HEK293 (cell line): ENCODE measurements around the gene ZNF423.

Experiments
- CTCF ChIA-PET: fragments of 350-600 bp; formaldehyde crosslinking; extraction: SDS; loops from one replicate; lab custom pipeline; 2021; ENCODE audit warnings: antibody characterized with exemption; lab: Yijun Ruan, JAX
- POLR2A ChIA-PET: fragments of 300-600 bp; formaldehyde crosslinking; extraction: SDS; loops from one replicate; lab custom pipeline; 2020; ENCODE audit warnings: antibody characterized with exemption, inconsistent platforms; lab: Yijun Ruan, JAX
- H3K27ac ChIP-seq: fragments of 200-500 bp; sonication (Bioruptor generic); 2 replicates; pipeline ENCODE4 v1.5.1; 2014; ENCODE audit warnings: low read depth, low read length, control low read depth, inconsistent platforms; ENCODE audit errors: extremely low read depth
- H3K36me3 ChIP-seq, 2 experiments: fragments of 200-500 bp in 1 of 2; sonication (Bioruptor generic) in 1 of 2; 1 replicate in 1 of 2; 2 replicates in 1 of 2; pipeline ENCODE4 v1.5.1; 2014 to 2017; ENCODE audit warnings: inconsistent platforms in 2 of 2, low read length in 2 of 2; ENCODE audit not compliant: control insufficient read depth in 2 of 2, insufficient read depth in 1 of 2
- H3K4me1 ChIP-seq: fragments of 200-500 bp; sonication (Bioruptor generic); 2 replicates; pipeline ENCODE4 v1.5.1; 2014; ENCODE audit warnings: mild to moderate bottlenecking, low read length, inconsistent platforms; ENCODE audit not compliant: control insufficient read depth, insufficient read depth
- H3K4me3 ChIP-seq: 2 replicates; pipeline ENCODE4 v1.5.1; 2011; ENCODE audit warnings: low read depth, mild to moderate bottlenecking, control low read depth, low read length, moderate library complexity
- H3K9me3 ChIP-seq: fragments of 200-500 bp; sonication (Bioruptor generic); 2 replicates; pipeline ENCODE4 v1.5.1; 2014; ENCODE audit warnings: low read depth, low read length, inconsistent platforms; ENCODE audit not compliant: control insufficient read depth, insufficient read depth
- BCL11A ChIP-seq: fragments of 450-650 bp; formaldehyde crosslinking; IDR thresholded peaks from 2 replicates; pipeline ENCODE4 v1.5.1; 2016; ENCODE audit warnings: low read depth, missing biosample characterization, missing genetic modification characterization
- FEZF1 ChIP-seq: fragments of 450-650 bp; formaldehyde crosslinking; IDR thresholded peaks from 2 replicates; pipeline ENCODE4 v1.5.1; 2016; ENCODE audit warnings: missing biosample characterization, missing genetic modification characterization
- GLIS1 ChIP-seq: fragments of 450-650 bp; formaldehyde crosslinking; IDR thresholded peaks from 2 replicates; pipeline ENCODE4 v1.5.1; 2016; ENCODE audit warnings: missing biosample characterization, missing genetic modification characterization
- HOXA7 ChIP-seq: sonication (generic); formaldehyde crosslinking; IDR thresholded peaks from 2 replicates; pipeline ENCODE4 v1.8.1; 2022; ENCODE audit warnings: missing genetic modification reagents, borderline replicate concordance
- HOXC10 ChIP-seq: sonication (generic); formaldehyde crosslinking; IDR thresholded peaks from 2 replicates; pipeline ENCODE4 v1.8.1; 2023; ENCODE audit warnings: mild to moderate bottlenecking, missing genetic modification reagents
- YY1 ChIP-seq: fragments of 450-650 bp; formaldehyde crosslinking; IDR thresholded peaks from 2 replicates; pipeline ENCODE4 v1.5.1; 2018; ENCODE audit warnings: missing biosample characterization, missing genetic modification characterization
- YY2 ChIP-seq: fragments of 450-650 bp; formaldehyde crosslinking; IDR thresholded peaks from 2 replicates; pipeline ENCODE4 v1.5.1; 2016; ENCODE audit warnings: missing biosample characterization, missing genetic modification characterization
- ZEB2 ChIP-seq: fragments of 450-650 bp; formaldehyde crosslinking; IDR thresholded peaks from 2 replicates; pipeline ENCODE4 v1.5.1; 2016; ENCODE audit warnings: missing biosample characterization, missing genetic modification characterization
- ZFP41 ChIP-seq: fragments of 450-650 bp; formaldehyde crosslinking; IDR thresholded peaks from 2 replicates; pipeline ENCODE4 v1.5.1; 2016; ENCODE audit warnings: missing biosample characterization, missing genetic modification characterization, borderline replicate concordance
- ZNF48 ChIP-seq: fragments of 450-650 bp; formaldehyde crosslinking; IDR thresholded peaks from 2 replicates; pipeline ENCODE4 v1.5.1; 2016; ENCODE audit warnings: missing biosample characterization, missing genetic modification characterization
- ZNF510 ChIP-seq: fragments of 450-650 bp; formaldehyde crosslinking; IDR thresholded peaks from 2 replicates; pipeline ENCODE4 v1.5.1; 2018; ENCODE audit warnings: mild to moderate bottlenecking, missing genetic modification characterization, missing biosample characterization; ENCODE audit not compliant: insufficient replicate concordance
- ZNF585B ChIP-seq: fragments of 450-650 bp; formaldehyde crosslinking; IDR thresholded peaks from 2 replicates; pipeline ENCODE4 v1.5.1; 2016; ENCODE audit warnings: missing biosample characterization, missing genetic modification characterization
- ZNF660 ChIP-seq: fragments of 450-650 bp; IDR thresholded peaks from 2 replicates; pipeline ENCODE4 v1.5.1; 2018; ENCODE audit warnings: missing biosample characterization, mild to moderate bottlenecking, missing genetic modification characterization
- TF ChIP-seq, protein P1 (sequence below): fragments of 450-650 bp; formaldehyde crosslinking; IDR thresholded peaks from 2 replicates; pipeline ENCODE4 v1.5.1; 2017; ENCODE audit warnings: missing biosample characterization, missing genetic modification characterization
- TF ChIP-seq, protein P2 (sequence below): fragments of 450-650 bp; formaldehyde crosslinking; IDR thresholded peaks from 2 replicates; pipeline ENCODE4 v1.5.1; 2016; ENCODE audit warnings: missing biosample characterization, missing genetic modification characterization, borderline replicate concordance
- TF ChIP-seq, protein P3 (sequence below): fragments of 450-650 bp; formaldehyde crosslinking; IDR thresholded peaks from 2 replicates; pipeline ENCODE4 v1.5.1; 2016; ENCODE audit warnings: missing biosample characterization, missing genetic modification characterization, borderline replicate concordance

Gene ZNF423

DNA sequence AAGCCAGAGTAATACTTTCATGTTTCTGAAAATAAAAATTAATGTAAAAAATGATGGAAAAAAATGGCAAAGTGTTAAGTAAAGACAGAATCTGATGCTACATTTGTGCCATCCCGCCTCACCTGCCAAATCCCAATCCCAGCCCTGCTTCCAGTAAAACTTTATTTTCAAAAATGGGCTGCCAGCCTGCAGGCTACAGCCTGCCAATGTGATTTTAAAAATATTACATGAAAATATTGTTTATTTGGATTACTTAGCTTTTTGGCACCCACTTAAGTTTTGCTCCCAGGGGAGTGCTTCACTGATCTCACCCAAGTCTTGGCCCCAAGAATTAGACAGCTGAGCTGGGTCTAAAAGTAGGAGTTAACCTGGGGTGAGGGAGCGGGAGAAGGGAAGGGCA, 369.5 kb downstream of the ZNF423 start:
- CTCF ChIA-PET, result interaction anchor here (0.6 kb wide), 2 partner anchors 170 to 448 kb away, joined by 3 read pairs; no protein-coding TSS in a partner anchor
- POLR2A ChIA-PET, result no interaction called here
- no peaks in the 10 kb centered on the region for H3K9me3 ChIP-seq
- H3K27ac ChIP-seq, result no peak overlapping the region
- H3K4me3 ChIP-seq, result no peak overlapping the region
- H3K4me1 ChIP-seq, result no peaks in the 10 kb centered on the region
- TF ChIP-seq ZNF585B (tag by site-specific recombination), result no peak
- TF ChIP-seq ZNF510, result no peak
- TF ChIP-seq ZNF660, result no peak
- TF ChIP-seq ZEB2, result no peak
- TF ChIP-seq YY2, result no peak
- no peak for TF ChIP-seq ZNF48 (tag by site-specific recombination)
- TF ChIP-seq, protein P1, sequence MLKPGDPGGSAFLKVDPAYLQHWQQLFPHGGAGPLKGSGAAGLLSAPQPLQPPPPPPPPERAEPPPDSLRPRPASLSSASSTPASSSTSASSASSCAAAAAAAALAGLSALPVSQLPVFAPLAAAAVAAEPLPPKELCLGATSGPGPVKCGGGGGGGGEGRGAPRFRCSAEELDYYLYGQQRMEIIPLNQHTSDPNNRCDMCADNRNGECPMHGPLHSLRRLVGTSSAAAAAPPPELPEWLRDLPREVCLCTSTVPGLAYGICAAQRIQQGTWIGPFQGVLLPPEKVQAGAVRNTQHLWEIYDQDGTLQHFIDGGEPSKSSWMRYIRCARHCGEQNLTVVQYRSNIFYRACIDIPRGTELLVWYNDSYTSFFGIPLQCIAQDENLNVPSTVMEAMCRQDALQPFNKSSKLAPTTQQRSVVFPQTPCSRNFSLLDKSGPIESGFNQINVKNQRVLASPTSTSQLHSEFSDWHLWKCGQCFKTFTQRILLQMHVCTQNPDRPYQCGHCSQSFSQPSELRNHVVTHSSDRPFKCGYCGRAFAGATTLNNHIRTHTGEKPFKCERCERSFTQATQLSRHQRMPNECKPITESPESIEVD (tag by site-specific recombination), result no peak
- no peak for TF ChIP-seq YY1 (tag by site-specific recombination)
- TF ChIP-seq FEZF1 (tag by site-specific recombination), result no peak
- H3K36me3 ChIP-seq, result no peaks in the 10 kb centered on the region

DNA sequence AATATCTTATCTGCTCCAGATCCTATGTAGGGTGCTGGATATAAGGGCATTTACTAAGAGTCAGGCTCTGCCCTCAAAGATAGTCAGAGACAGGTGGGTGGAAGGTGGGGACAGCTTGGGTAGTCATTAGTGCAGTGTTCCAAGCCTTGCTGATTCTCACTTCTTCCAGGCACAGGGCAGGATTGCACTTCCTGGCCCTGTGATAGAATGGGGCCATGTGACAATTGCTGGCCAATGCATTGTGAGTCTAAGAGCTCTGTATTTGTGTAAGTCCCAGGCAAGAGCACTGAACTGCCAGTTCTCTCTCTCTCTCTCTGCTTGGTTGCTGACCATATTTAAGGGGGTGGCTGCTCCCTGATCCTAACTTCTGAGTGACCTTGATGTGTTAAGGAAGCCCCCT, 370.2 kb downstream of the ZNF423 start:
- CTCF ChIA-PET, result interaction anchor here (0.6 to 1.0 kb wide), 3 partner anchors 170 to 402 kb away, joined by 3 read pairs; no protein-coding TSS in a partner anchor

More for the DNA sequence above, 370.2 kb downstream of the ZNF423 start:
- Histone ChIP-seq H3K36me3 (no peaks in the 10 kb centered on the region), H3K4me3 (no peak overlapping the region), H3K27ac (no peak overlapping the region), H3K4me1 (no peaks in the 10 kb centered on the region), H3K9me3 (no peaks in the 10 kb centered on the region)
- POLR2A ChIA-PET, result no interaction called here
- TF ChIP-seq GLIS1 (tag by site-specific recombination) (no peak), HOXC10 (CRISPR knock-in tag) (no peak), BCL11A (tag by site-specific recombination) (no peak), HOXA7 (CRISPR knock-in tag) (no peak), ZFP41 (tag by site-specific recombination) (no peak)
- TF ChIP-seq, protein P2, sequence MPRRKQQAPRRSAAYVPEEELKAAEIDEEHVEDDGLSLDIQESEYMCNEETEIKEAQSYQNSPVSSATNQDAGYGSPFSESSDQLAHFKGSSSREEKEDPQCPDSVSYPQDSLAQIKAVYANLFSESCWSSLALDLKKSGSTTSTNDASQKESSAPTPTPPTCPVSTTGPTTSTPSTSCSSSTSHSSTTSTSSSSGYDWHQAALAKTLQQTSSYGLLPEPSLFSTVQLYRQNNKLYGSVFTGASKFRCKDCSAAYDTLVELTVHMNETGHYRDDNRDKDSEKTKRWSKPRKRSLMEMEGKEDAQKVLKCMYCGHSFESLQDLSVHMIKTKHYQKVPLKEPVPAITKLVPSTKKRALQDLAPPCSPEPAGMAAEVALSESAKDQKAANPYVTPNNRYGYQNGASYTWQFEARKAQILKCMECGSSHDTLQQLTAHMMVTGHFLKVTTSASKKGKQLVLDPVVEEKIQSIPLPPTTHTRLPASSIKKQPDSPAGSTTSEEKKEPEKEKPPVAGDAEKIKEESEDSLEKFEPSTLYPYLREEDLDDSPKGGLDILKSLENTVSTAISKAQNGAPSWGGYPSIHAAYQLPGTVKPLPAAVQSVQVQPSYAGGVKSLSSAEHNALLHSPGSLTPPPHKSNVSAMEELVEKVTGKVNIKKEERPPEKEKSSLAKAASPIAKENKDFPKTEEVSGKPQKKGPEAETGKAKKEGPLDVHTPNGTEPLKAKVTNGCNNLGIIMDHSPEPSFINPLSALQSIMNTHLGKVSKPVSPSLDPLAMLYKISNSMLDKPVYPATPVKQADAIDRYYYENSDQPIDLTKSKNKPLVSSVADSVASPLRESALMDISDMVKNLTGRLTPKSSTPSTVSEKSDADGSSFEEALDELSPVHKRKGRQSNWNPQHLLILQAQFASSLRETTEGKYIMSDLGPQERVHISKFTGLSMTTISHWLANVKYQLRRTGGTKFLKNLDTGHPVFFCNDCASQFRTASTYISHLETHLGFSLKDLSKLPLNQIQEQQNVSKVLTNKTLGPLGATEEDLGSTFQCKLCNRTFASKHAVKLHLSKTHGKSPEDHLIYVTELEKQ (tag by site-specific recombination), result no peak
- TF ChIP-seq, protein P3, sequence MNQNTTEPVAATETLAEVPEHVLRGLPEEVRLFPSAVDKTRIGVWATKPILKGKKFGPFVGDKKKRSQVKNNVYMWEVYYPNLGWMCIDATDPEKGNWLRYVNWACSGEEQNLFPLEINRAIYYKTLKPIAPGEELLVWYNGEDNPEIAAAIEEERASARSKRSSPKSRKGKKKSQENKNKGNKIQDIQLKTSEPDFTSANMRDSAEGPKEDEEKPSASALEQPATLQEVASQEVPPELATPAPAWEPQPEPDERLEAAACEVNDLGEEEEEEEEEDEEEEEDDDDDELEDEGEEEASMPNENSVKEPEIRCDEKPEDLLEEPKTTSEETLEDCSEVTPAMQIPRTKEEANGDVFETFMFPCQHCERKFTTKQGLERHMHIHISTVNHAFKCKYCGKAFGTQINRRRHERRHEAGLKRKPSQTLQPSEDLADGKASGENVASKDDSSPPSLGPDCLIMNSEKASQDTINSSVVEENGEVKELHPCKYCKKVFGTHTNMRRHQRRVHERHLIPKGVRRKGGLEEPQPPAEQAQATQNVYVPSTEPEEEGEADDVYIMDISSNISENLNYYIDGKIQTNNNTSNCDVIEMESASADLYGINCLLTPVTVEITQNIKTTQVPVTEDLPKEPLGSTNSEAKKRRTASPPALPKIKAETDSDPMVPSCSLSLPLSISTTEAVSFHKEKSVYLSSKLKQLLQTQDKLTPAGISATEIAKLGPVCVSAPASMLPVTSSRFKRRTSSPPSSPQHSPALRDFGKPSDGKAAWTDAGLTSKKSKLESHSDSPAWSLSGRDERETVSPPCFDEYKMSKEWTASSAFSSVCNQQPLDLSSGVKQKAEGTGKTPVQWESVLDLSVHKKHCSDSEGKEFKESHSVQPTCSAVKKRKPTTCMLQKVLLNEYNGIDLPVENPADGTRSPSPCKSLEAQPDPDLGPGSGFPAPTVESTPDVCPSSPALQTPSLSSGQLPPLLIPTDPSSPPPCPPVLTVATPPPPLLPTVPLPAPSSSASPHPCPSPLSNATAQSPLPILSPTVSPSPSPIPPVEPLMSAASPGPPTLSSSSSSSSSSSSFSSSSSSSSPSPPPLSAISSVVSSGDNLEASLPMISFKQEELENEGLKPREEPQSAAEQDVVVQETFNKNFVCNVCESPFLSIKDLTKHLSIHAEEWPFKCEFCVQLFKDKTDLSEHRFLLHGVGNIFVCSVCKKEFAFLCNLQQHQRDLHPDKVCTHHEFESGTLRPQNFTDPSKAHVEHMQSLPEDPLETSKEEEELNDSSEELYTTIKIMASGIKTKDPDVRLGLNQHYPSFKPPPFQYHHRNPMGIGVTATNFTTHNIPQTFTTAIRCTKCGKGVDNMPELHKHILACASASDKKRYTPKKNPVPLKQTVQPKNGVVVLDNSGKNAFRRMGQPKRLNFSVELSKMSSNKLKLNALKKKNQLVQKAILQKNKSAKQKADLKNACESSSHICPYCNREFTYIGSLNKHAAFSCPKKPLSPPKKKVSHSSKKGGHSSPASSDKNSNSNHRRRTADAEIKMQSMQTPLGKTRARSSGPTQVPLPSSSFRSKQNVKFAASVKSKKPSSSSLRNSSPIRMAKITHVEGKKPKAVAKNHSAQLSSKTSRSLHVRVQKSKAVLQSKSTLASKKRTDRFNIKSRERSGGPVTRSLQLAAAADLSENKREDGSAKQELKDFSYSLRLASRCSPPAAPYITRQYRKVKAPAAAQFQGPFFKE (tag by site-specific recombination), result no peak
